HEK293 (cell line): ENCODE results near the gene ARL16.

ENCODE experiments used
- YY1 ChIP-seq: fragments of 450-650 bp; formaldehyde crosslinking; IDR thresholded peaks from 2 replicates; pipeline ENCODE4 v1.5.1; 2018; ENCODE audit warnings: missing biosample characterization, missing genetic modification characterization
- ZNF10 ChIP-seq: fragments of 450-650 bp; formaldehyde crosslinking; IDR thresholded peaks from 2 replicates; pipeline ENCODE4 v1.5.1; 2017; ENCODE audit warnings: missing biosample characterization, missing genetic modification characterization
- TF ChIP-seq, protein P1 (sequence below): fragments of 450-650 bp; formaldehyde crosslinking; IDR thresholded peaks from 2 replicates; pipeline ENCODE4 v1.5.1; 2016; ENCODE audit warnings: missing biosample characterization, missing genetic modification characterization

DNA sequence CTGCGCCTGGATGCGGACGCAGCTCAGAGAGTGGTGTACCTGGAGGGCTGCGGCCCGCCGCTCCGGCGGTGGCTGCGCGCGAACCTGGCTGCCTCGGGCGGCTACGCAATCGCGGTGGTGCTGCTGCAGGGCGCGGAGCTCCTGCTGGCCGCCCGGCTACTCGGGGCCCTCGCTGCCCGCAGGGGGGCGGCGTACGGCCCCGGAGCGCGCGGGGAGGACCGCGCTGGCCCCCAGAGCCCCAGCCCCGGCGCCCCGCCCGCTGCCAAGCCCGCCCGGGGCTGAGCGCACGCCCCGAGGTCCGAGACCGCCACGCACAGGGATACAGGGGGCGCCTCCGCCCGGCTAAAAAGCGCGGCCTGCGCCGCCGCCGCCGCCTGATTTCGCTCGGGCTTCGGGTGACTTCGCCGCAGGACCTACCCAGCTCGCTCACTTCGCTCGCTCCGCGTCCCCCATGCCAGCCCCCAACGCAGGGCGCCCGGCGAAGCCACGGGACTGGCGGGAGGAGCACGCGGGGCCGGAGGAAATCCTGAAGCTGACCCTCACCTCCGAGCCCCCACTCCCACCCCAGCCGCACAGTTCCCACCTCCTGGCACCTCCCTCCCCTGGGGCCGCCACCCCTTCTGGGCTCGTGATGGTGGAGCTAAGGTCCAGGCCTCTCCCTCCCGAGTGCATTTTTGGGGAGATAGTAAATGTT, 35.4 kb downstream of the ARL16 start:
- no peak for TF ChIP-seq YY1 (tag by site-specific recombination)
- no peak for TF ChIP-seq ZNF10
- TF ChIP-seq, protein P1, sequence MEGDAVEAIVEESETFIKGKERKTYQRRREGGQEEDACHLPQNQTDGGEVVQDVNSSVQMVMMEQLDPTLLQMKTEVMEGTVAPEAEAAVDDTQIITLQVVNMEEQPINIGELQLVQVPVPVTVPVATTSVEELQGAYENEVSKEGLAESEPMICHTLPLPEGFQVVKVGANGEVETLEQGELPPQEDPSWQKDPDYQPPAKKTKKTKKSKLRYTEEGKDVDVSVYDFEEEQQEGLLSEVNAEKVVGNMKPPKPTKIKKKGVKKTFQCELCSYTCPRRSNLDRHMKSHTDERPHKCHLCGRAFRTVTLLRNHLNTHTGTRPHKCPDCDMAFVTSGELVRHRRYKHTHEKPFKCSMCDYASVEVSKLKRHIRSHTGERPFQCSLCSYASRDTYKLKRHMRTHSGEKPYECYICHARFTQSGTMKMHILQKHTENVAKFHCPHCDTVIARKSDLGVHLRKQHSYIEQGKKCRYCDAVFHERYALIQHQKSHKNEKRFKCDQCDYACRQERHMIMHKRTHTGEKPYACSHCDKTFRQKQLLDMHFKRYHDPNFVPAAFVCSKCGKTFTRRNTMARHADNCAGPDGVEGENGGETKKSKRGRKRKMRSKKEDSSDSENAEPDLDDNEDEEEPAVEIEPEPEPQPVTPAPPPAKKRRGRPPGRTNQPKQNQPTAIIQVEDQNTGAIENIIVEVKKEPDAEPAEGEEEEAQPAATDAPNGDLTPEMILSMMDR (tag by site-specific recombination): no peak
